HG03575 (cell line): ENCODE measurements around the gene TCP1.

ENCODE experiments used
- ATAC-seq: cut with Tn5 transposase; IDR thresholded peaks from one replicate; pipeline ENCODE4 v1.9.1; 2021; ENCODE audit not compliant: unreplicated experiment, insufficient number of reproducible peaks, low FRiP score; ENCODE audit errors: extremely low read depth

Gene TCP1

GRCh38 chr6:159788753-159789376, 537 bp downstream of the TCP1 start:
- no peak for ATAC-seq

- ATAC-seq = no peak
Observed at GRCh38 chr6:159788276-159788675, 1.1 kb downstream of the TCP1 start.

- no peak for ATAC-seq
Observed at GRCh38 chr6:159778542-159779103, 10.8 kb downstream of the TCP1 start.

- ATAC-seq = no peak
Observed at GRCh38 chr6:159778131-159778530, 11.3 kb downstream of the TCP1 start.

- no peak for ATAC-seq
Observed at GRCh38 chr6:159777240-159777904, 12.0 kb downstream of the TCP1 start.

- ATAC-seq = no peak
Observed at GRCh38 chr6:159772196-159772595, 17.2 kb downstream of the TCP1 start.

GRCh38 chr6:159769470-159769869, 19.9 kb downstream of the TCP1 start:
- no peak for ATAC-seq

GRCh38 chr6:159766906-159767305, 22.5 kb downstream of the TCP1 start:
- ATAC-seq = no peak

- ATAC-seq = peak; percentile 9
Observed at GRCh38 chr6:159762681-159763293, 26.6 kb downstream of the TCP1 start.

GRCh38 chr6:159761873-159762680, 27.3 kb downstream of the TCP1 start, which contains the start of gene ACAT2:
Gene ACAT2 (plus strand): TSS chr6:159762045. CDS start chr6:159762088, 43 bp downstream.
- ATAC-seq = peak; percentile 88

GRCh38 chr6:159761129-159761872, 28.1 kb downstream of the TCP1 start:
- ATAC-seq = no peak

- ATAC-seq = no peak
Observed at GRCh38 chr6:159760602-159761057, 28.8 kb downstream of the TCP1 start.

GRCh38 chr6:159759645-159760044, 29.8 kb downstream of the TCP1 start:
- ATAC-seq = no peak

- no peak for ATAC-seq
Observed at GRCh38 chr6:159758031-159759001, 31.1 kb downstream of the TCP1 start.

- no peak for ATAC-seq
Observed at GRCh38 chr6:159756508-159756907, 32.9 kb downstream of the TCP1 start.

GRCh38 chr6:159754959-159755914, 34.2 kb downstream of the TCP1 start:
- no peak for ATAC-seq
